ENCODE data around the gene ARPC1A. TPM values are rescaled to one million over a fixed set of nuclear protein-coding genes. Genes with fewer than 3 reads are reported as not detected.

Gene ARPC1A
- total RNA-seq, 2 donors from 2014 or later: 108 to 117 TPM

- H3K36me3 ChIP-seq: peaks cover 11% of the 10 kb centered on the region
- no peak for TF ChIP-seq CTCF (IDR thresholded peaks at IDR 0.05)
- peaks cover 0 to 43% of the 10 kb centered on the region in 2 donors for H3K4me1 ChIP-seq
Observed at GRCh38 chr7:99380823-99381663, 55.3 kb downstream of the ARPC1A start.

GRCh38 chr7:99381664-99382075 lies 56.0 kb downstream of the ARPC1A start:
- H3K27ac ChIP-seq: no peak overlapping the region
- H3K4me1 ChIP-seq: peaks cover 0 to 40% of the 10 kb centered on the region in 2 donors
- no peak overlapping the region for H3K4me3 ChIP-seq
- no peak for DNase-seq (ENCODE audit: low spot score)
- H3K36me3 ChIP-seq: peaks cover 14% of the 10 kb centered on the region
- TF ChIP-seq CTCF (IDR thresholded peaks at IDR 0.05): no peak
- no peaks in the 10 kb centered on the region for H3K9me3 ChIP-seq
- no peaks in the 10 kb centered on the region for H3K27me3 ChIP-seq

More at GRCh38 chr7:99380823-99381663, 55.3 kb downstream of the ARPC1A start:
- no peak for DNase-seq (ENCODE audit: low spot score)
- Histone ChIP-seq H3K27ac (peak overlapping the region; percentile 80 to 81), H3K4me3 (peak overlapping the region in 1 of 2 donors; percentile 24), H3K9me3 (no peaks in the 10 kb centered on the region), H3K27me3 (no peaks in the 10 kb centered on the region)

- H3K9me3 ChIP-seq: no peaks in the 10 kb centered on the region
- no peak overlapping the region for H3K4me3 ChIP-seq
- TF ChIP-seq CTCF (IDR thresholded peaks at IDR 0.05): no peak
- no peak overlapping the region for H3K27ac ChIP-seq
- no peaks in the 10 kb centered on the region for H3K27me3 ChIP-seq
- H3K36me3 ChIP-seq: peaks cover 14% of the 10 kb centered on the region
- H3K4me1 ChIP-seq: peaks cover 0 to 38% of the 10 kb centered on the region in 2 donors
- no peak for DNase-seq (ENCODE audit: low spot score)
Observed at GRCh38 chr7:99383203-99383602, 57.5 kb downstream of the ARPC1A start.

GRCh38 chr7:99383791-99384370 lies 58.2 kb downstream of the ARPC1A start:
- no peak for TF ChIP-seq CTCF (IDR thresholded peaks at IDR 0.05)
- Histone ChIP-seq H3K27me3 (no peaks in the 10 kb centered on the region), H3K4me3 (no peak overlapping the region), H3K27ac (no peak overlapping the region), H3K9me3 (no peaks in the 10 kb centered on the region), H3K36me3 (peaks cover 14% of the 10 kb centered on the region), H3K4me1 (peaks cover 0 to 32% of the 10 kb centered on the region in 2 donors)
- DNase-seq (ENCODE audit: low spot score): no peak

GRCh38 chr7:99384523-99384922 lies 58.8 kb downstream of the ARPC1A start:
- peaks cover 0 to 26% of the 10 kb centered on the region in 2 donors for H3K4me1 ChIP-seq
- no peaks in the 10 kb centered on the region for H3K27me3 ChIP-seq
- no peak overlapping the region for H3K27ac ChIP-seq
- H3K36me3 ChIP-seq: peaks cover 20% of the 10 kb centered on the region
- no peak for TF ChIP-seq CTCF (IDR thresholded peaks at IDR 0.05)
- no peak overlapping the region for H3K4me3 ChIP-seq
- no peak for DNase-seq (ENCODE audit: low spot score)
- H3K9me3 ChIP-seq: no peaks in the 10 kb centered on the region

Measured in right atrium auricular region (tissue), 2 donors.